Prostate gland (tissue), 2 donors: ENCODE data around the gene TFPI.
A peak's percentile ranks its signal among the peaks of the same experiment; 100 is the strongest.

ENCODE experiments used
- CTCF ChIP-seq, 4 experiments: fragments of 200-600 bp in 2 of 4; fragments of 450-650 bp in 2 of 4; sonication (generic) in 2 of 4; IDR thresholded peaks; 1 replicate in 3 of 4; 2 replicates in 1 of 4; pipeline ENCODE4 v1.5.1; 2016 to 2019; ENCODE audit warnings: antibody characterized with exemption in 4 of 4, mild to moderate bottlenecking in 2 of 4, moderate library complexity in 2 of 4
- POLR2AphosphoS5 ChIP-seq: sonication (generic); formaldehyde crosslinking; IDR thresholded peaks from one replicate; pipeline ENCODE4 v1.6.1; 2017; ENCODE audit warnings: antibody characterized with exemption

- peak; percentile 56 to 84 (median 78) for TF ChIP-seq CTCF (IDR thresholded peaks at IDR 0.05)
- TF ChIP-seq POLR2AphosphoS5 = no peak
Measured at GRCh38 chr2:187499941-187500532, 54.2 kb downstream of the TFPI start.
